ENCODE measurements around the gene IL15. TPM values are rescaled to one million over a fixed set of nuclear protein-coding genes. Genes with fewer than 3 reads are reported as not detected.

IL15 gene
- total RNA-seq, 1 donor from 2014 or later, result 3.7 TPM

GRCh38 chr4:141657550-141658250, 21.3 kb downstream of the IL15 start:
- DNase-seq (ENCODE audit: low read depth), result no peak
- TF ChIP-seq CTCF (conservative IDR thresholded peaks at IDR 0.05; ENCODE audit: low read depth, low read length), result no peak
- no peak overlapping the region for H3K4me3 ChIP-seq (ENCODE audit: low read depth, low read length)

- no peak for TF ChIP-seq CTCF (conservative IDR thresholded peaks at IDR 0.05; ENCODE audit: low read depth, low read length)
- no peak overlapping the region for H3K4me3 ChIP-seq (ENCODE audit: low read depth, low read length)
- DNase-seq (ENCODE audit: low read depth), result no peak
Measured at GRCh38 chr4:141658309-141658708, 21.9 kb downstream of the IL15 start.

GRCh38 chr4:141659539-141659938, 23.2 kb downstream of the IL15 start:
- TF ChIP-seq CTCF (conservative IDR thresholded peaks at IDR 0.05; ENCODE audit: low read depth, low read length), result no peak
- H3K4me3 ChIP-seq (ENCODE audit: low read depth, low read length), result no peak overlapping the region
- DNase-seq (ENCODE audit: low read depth), result no peak

- TF ChIP-seq CTCF (conservative IDR thresholded peaks at IDR 0.05; ENCODE audit: low read depth, low read length), result no peak
- H3K4me3 ChIP-seq (ENCODE audit: low read depth, low read length), result no peak overlapping the region
- DNase-seq (ENCODE audit: low read depth), result no peak
Measured at GRCh38 chr4:141660880-141661279, 24.5 kb downstream of the IL15 start.

GRCh38 chr4:141668200-141668910, 32.0 kb downstream of the IL15 start:
- no peak for TF ChIP-seq CTCF (conservative IDR thresholded peaks at IDR 0.05; ENCODE audit: low read depth, low read length)
- DNase-seq (ENCODE audit: low read depth), result no peak
- no peak overlapping the region for H3K4me3 ChIP-seq (ENCODE audit: low read depth, low read length)

GRCh38 chr4:141669501-141669900, 33.1 kb downstream of the IL15 start:
- no peak for DNase-seq (ENCODE audit: low read depth)
- no peak overlapping the region for H3K4me3 ChIP-seq (ENCODE audit: low read depth, low read length)
- TF ChIP-seq CTCF (conservative IDR thresholded peaks at IDR 0.05; ENCODE audit: low read depth, low read length), result no peak

All from epithelial cell of proximal tubule (primary cell).